Measurements from ENCODE around the gene PRTN3. TPM values are rescaled to one million over a fixed set of nuclear protein-coding genes. Genes with fewer than 3 reads are reported as not detected.

PRTN3 gene
- total RNA-seq, 1 donor from 2014 or later, result not detected

DNA sequence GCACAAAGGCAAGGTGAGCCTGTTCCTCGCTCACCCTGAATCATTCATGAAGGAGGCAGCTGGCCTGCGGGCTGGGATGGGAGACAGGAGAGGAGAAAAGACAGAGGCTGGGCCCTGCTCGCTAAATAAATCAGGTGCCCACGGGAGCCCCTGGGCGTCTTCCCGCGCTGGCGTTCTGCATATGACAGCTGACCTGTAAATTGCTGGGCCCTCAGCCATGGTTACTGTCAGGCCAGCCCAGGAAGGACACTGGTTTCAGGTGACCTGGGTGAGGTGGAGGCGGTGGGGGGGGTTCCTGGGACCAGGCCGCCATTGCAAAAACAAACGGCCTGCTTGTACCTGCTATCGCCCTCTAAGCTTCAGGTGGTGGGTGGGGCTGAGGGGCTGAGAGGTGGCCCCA lies 47.0 kb upstream of the PRTN3 start:
- no peak for TF ChIP-seq CTCF (IDR thresholded peaks at IDR 0.05; ENCODE audit: partially characterized antibody, unreplicated experiment)
- H3K4me1 Mint-ChIP-seq (ENCODE audit: low read depth, unreplicated experiment), result peaks cover 18% of the 10 kb centered on the region
- H3K9me3 Mint-ChIP-seq (ENCODE audit: unreplicated experiment), result peaks cover 13% of the 10 kb centered on the region
- no peak for DNase-seq
- H3K4me3 Mint-ChIP-seq (ENCODE audit: unreplicated experiment), result no peak overlapping the region
- no peaks in the 10 kb centered on the region for H3K36me3 Mint-ChIP-seq (ENCODE audit: unreplicated experiment)
- peaks cover 17% of the 10 kb centered on the region for H3K27me3 Mint-ChIP-seq (ENCODE audit: unreplicated experiment)
- H3K27ac Mint-ChIP-seq (ENCODE audit: unreplicated experiment), result no peak overlapping the region

- no peak for TF ChIP-seq CTCF (IDR thresholded peaks at IDR 0.05; ENCODE audit: partially characterized antibody, unreplicated experiment)
- Mint-ChIP-seq H3K27me3 (ENCODE audit: unreplicated experiment) (peaks cover 16% of the 10 kb centered on the region), H3K9me3 (ENCODE audit: unreplicated experiment) (peaks cover 7% of the 10 kb centered on the region), H3K36me3 (ENCODE audit: unreplicated experiment) (no peaks in the 10 kb centered on the region), H3K4me1 (ENCODE audit: low read depth, unreplicated experiment) (peaks cover 13% of the 10 kb centered on the region), H3K27ac (ENCODE audit: unreplicated experiment) (no peak overlapping the region), H3K4me3 (ENCODE audit: unreplicated experiment) (no peak overlapping the region)
- DNase-seq, result no peak
These were observed 45.7 kb upstream of the PRTN3 start for GRCh38 chr19:795073-795611.

GRCh38 chr19:795691-796581 lies 44.9 kb upstream of the PRTN3 start:
- no peak overlapping the region for H3K4me3 Mint-ChIP-seq (ENCODE audit: unreplicated experiment)
- TF ChIP-seq CTCF (IDR thresholded peaks at IDR 0.05; ENCODE audit: partially characterized antibody, unreplicated experiment), result no peak
- H3K27me3 Mint-ChIP-seq (ENCODE audit: unreplicated experiment), result peaks cover 14% of the 10 kb centered on the region
- no peak for DNase-seq
- H3K4me1 Mint-ChIP-seq (ENCODE audit: low read depth, unreplicated experiment), result peaks cover 18% of the 10 kb centered on the region
- H3K9me3 Mint-ChIP-seq (ENCODE audit: unreplicated experiment), result peaks cover 7% of the 10 kb centered on the region
- H3K36me3 Mint-ChIP-seq (ENCODE audit: unreplicated experiment), result no peaks in the 10 kb centered on the region
- H3K27ac Mint-ChIP-seq (ENCODE audit: unreplicated experiment), result no peak overlapping the region

DNA sequence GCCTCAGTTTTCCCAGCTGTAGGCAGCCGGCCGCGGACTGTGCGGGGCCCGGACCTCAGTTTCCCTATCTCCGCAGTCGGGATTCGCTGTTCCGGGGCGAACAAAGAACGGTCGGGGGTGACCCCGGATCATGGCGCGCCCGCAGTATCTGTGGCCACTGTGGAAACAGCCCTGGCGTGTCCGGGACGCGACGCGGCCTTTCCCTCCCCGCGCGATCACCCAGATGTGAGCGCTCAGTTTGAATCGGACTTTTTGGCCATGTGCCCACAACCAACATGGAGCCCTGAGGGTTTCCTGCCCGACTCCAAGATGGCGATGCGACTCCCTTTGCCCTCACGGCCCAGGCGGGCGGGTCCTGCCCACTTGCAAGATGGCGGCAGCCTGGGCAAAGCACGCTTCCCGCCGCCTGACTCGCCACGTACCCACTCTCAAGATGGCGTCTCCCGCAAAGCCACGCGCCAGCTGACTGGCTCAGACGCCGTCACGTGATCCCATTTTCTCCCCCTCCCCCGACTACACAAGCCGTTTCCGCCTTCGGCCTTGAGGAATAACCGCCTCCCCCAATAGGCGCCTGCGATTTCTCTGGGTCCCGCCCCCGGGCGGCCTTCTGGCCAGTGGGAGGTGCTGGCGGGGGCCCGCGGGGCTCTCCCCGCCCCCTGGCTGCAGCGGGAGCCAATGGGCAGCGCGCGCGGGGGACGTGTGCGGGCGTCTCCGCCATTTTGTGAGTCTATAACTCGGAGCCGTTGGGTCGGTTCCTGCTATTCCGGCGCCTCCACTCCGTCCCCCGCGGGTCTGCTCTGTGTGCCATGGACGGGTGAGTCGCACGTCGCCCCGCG lies 43.9 kb upstream of the PRTN3 start, which contains the start of gene PTBP1:
Gene PTBP1, plus strand, starts transcription at position 761 of the 836 bp plus-strand sequence. Its CDS starts 46 bp downstream, at position 807.
- DNase-seq, result peak; percentile 99
- H3K36me3 Mint-ChIP-seq (ENCODE audit: unreplicated experiment), result no peaks in the 10 kb centered on the region
- H3K27me3 Mint-ChIP-seq (ENCODE audit: unreplicated experiment), result peaks cover 14% of the 10 kb centered on the region
- peaks cover 17% of the 10 kb centered on the region for H3K4me1 Mint-ChIP-seq (ENCODE audit: low read depth, unreplicated experiment)
- peaks cover 7% of the 10 kb centered on the region for H3K9me3 Mint-ChIP-seq (ENCODE audit: unreplicated experiment)
- peak within 1 kb of the TSS; percentile 93 for H3K27ac Mint-ChIP-seq (ENCODE audit: unreplicated experiment)
- no peak for TF ChIP-seq CTCF (IDR thresholded peaks at IDR 0.05; ENCODE audit: partially characterized antibody, unreplicated experiment)
- H3K4me3 Mint-ChIP-seq (ENCODE audit: unreplicated experiment), result peak within 1 kb of the TSS; percentile 95

Data from glutamatergic neuron (in vitro differentiated cells).